ENCODE results near the gene MCM5. TPM values are rescaled to one million over a fixed set of nuclear protein-coding genes. Genes with fewer than 3 reads are reported as not detected.

Gene MCM5
- total RNA-seq, 4 donors from 2014 or later = 19.8 to 25.3 (median 22.4) TPM

- no peaks in the 10 kb centered on the region for H3K27me3 ChIP-seq
- 88 to 89% methylated on average over 7 of the region's 7 CpGs for WGBS, 2 donors
Observed at GRCh38 chr22:35425546-35425945, 25.6 kb downstream of the MCM5 start.

DNA sequence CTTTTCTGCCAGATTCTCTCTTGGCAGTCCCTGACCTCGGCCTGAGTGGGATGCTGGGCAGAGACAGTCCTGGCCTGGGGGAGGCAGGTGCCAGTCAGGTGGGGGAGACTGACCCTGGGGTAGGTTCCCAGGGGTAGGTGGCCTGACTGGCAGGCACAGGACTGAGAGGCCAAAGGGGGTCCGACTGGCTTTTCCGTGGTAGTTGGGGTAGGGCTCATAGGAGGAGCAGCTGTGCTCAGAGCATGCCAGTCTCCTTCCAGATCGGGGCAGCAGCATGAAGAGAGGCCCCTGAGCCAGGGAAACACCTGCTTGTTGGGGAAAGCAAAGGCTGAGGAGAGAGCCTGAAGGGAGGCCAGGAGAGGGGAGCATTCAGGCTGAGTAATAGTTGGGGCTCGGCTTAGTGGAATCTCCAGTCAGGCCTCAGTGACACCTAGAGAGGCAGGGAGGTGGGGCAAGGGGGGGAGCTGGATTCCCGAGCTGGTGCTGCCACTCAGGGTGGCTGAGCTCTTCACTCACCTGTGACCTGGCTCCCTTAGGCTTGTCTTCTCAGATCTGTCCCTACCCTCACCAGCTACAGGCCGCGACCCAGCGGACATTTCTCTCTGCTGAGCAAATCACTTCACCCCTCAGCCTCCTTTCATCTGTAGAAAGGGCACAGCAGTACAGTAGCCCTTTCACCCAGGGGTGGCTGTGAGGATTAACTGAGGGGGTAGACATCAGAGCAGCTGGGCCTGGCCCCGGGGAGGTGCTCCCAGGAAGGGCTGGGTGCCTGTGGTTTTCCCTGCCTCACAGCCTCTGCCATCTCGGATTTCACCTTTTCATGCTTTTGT, 26.2 kb downstream of the MCM5 start:
- H3K9me3 ChIP-seq = no peaks in the 10 kb centered on the region
- no peak for DNase-seq (ENCODE audit: low spot score in 2 of 2)
- 74 to 75% methylated on average over 11 of the region's 11 CpGs for WGBS, 2 donors
- no peak overlapping the region for H3K4me3 ChIP-seq
- no peak overlapping the region for H3K27ac ChIP-seq
- peaks cover 0 to 7% (median 0%) of the 10 kb centered on the region in 4 donors for H3K4me1 ChIP-seq
- peaks cover 0 to 63% (median 22%) of the 10 kb centered on the region in 3 donors for H3K36me3 ChIP-seq
- TF ChIP-seq EP300 (IDR thresholded peaks at IDR 0.05) = no peak
- TF ChIP-seq, protein P1, sequence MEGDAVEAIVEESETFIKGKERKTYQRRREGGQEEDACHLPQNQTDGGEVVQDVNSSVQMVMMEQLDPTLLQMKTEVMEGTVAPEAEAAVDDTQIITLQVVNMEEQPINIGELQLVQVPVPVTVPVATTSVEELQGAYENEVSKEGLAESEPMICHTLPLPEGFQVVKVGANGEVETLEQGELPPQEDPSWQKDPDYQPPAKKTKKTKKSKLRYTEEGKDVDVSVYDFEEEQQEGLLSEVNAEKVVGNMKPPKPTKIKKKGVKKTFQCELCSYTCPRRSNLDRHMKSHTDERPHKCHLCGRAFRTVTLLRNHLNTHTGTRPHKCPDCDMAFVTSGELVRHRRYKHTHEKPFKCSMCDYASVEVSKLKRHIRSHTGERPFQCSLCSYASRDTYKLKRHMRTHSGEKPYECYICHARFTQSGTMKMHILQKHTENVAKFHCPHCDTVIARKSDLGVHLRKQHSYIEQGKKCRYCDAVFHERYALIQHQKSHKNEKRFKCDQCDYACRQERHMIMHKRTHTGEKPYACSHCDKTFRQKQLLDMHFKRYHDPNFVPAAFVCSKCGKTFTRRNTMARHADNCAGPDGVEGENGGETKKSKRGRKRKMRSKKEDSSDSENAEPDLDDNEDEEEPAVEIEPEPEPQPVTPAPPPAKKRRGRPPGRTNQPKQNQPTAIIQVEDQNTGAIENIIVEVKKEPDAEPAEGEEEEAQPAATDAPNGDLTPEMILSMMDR (IDR thresholded peaks at IDR 0.05) = no peak
- no peak for TF ChIP-seq POLR2A (IDR thresholded peaks at IDR 0.05)
- H3K27me3 ChIP-seq = no peaks in the 10 kb centered on the region

More at GRCh38 chr22:35425546-35425945, 25.6 kb downstream of the MCM5 start:
- no peak overlapping the region for H3K27ac ChIP-seq
- H3K4me3 ChIP-seq = no peak overlapping the region
- H3K4me1 ChIP-seq = peaks cover 0 to under 1% (median 0%) of the 10 kb centered on the region in 4 donors
- no peaks in the 10 kb centered on the region for H3K9me3 ChIP-seq
- TF ChIP-seq, protein P1 (IDR thresholded peaks at IDR 0.05) = no peak
- TF ChIP-seq POLR2A (IDR thresholded peaks at IDR 0.05) = no peak
- TF ChIP-seq EP300 (IDR thresholded peaks at IDR 0.05) = no peak
- no peak for DNase-seq (ENCODE audit: low spot score in 2 of 2)
- H3K36me3 ChIP-seq = peaks cover 0 to 69% (median 23%) of the 10 kb centered on the region in 3 donors

DNA sequence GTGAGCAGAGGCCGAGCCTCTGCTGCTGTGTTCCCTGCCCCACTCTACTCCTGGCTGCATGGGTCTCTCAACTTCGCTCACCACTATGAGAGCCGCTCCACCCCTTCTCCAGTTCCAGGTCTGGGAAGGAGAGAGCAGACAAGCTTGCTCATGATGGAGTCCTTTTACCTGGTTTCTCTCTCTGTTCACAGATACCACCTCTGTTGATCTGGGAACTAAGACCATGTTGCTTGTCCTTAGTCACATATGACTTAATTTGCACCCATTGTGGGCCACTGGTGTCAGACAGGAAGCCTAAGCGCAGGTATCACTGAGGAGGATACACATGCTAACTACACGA, 26.8 kb downstream of the MCM5 start:
- DNase-seq (ENCODE audit: low spot score in 2 of 2) = no peak
- Histone ChIP-seq H3K27me3 (no peaks in the 10 kb centered on the region), H3K9me3 (no peaks in the 10 kb centered on the region), H3K4me3 (no peak overlapping the region), H3K36me3 (peaks cover 0 to 57% (median 22%) of the 10 kb centered on the region in 3 donors), H3K4me1 (peaks cover 0 to 13% (median 0%) of the 10 kb centered on the region in 4 donors), H3K27ac (no peak overlapping the region)
- TF ChIP-seq, protein P1 (IDR thresholded peaks at IDR 0.05) = no peak
- TF ChIP-seq POLR2A (IDR thresholded peaks at IDR 0.05) (no peak), EP300 (IDR thresholded peaks at IDR 0.05) (no peak)
- WGBS, 2 donors = 84 to 86% methylated on average over 5 of the region's 5 CpGs

DNA sequence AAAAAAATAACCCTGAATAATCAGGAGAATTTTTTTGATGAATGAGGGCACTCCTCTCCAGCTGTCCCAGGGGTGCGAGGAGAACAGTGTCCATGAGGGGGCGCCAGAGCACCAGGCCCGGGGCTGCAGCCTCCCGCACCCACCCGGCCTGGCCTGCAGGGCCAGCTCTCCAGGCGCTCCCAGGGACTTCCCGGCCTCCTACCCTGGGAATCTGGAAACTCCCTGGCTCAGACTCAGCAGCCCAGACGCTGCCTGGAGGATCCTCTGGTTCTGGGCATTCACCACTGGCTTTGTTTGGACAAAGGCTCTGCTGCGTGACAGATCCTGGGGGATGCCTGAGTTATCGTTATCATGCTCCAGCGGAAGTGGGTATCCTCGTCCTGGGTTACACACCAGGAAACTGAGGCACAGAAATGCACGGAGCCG, 31.0 kb downstream of the MCM5 start:
- peak overlapping the region in 2 of 4 donors; percentile 2 to 24 for H3K27ac ChIP-seq
- peaks cover 0 to 44% (median 0%) of the 10 kb centered on the region in 3 donors for H3K36me3 ChIP-seq
- H3K9me3 ChIP-seq = peaks cover 0 to 15% (median 1%) of the 10 kb centered on the region in 4 donors
- WGBS, 2 donors = 12 to 13% methylated on average over 12 of the region's 14 CpGs
- no peak overlapping the region for H3K4me3 ChIP-seq
- TF ChIP-seq EP300 (IDR thresholded peaks at IDR 0.05) (no peak), POLR2A (IDR thresholded peaks at IDR 0.05) (no peak)
- TF ChIP-seq, protein P1 (IDR thresholded peaks at IDR 0.05) = peak; percentile 91 to 97 (median 95)
- no peaks in the 10 kb centered on the region for H3K27me3 ChIP-seq
- DNase-seq (ENCODE audit: low spot score in 2 of 2) = peak; percentile 69 to 81
- H3K4me1 ChIP-seq = peaks cover 0 to 13% (median 0%) of the 10 kb centered on the region in 4 donors
